HG03439 (cell line): Measurements from ENCODE around the gene TRAF7.

Experiments used
- ATAC-seq: cut with Tn5 transposase; IDR thresholded peaks from one replicate; pipeline ENCODE4 v1.9.1; 2021; ENCODE audit warnings: mild to moderate bottlenecking, moderate library complexity; ENCODE audit not compliant: unreplicated experiment

The TRAF7 gene

DNA sequence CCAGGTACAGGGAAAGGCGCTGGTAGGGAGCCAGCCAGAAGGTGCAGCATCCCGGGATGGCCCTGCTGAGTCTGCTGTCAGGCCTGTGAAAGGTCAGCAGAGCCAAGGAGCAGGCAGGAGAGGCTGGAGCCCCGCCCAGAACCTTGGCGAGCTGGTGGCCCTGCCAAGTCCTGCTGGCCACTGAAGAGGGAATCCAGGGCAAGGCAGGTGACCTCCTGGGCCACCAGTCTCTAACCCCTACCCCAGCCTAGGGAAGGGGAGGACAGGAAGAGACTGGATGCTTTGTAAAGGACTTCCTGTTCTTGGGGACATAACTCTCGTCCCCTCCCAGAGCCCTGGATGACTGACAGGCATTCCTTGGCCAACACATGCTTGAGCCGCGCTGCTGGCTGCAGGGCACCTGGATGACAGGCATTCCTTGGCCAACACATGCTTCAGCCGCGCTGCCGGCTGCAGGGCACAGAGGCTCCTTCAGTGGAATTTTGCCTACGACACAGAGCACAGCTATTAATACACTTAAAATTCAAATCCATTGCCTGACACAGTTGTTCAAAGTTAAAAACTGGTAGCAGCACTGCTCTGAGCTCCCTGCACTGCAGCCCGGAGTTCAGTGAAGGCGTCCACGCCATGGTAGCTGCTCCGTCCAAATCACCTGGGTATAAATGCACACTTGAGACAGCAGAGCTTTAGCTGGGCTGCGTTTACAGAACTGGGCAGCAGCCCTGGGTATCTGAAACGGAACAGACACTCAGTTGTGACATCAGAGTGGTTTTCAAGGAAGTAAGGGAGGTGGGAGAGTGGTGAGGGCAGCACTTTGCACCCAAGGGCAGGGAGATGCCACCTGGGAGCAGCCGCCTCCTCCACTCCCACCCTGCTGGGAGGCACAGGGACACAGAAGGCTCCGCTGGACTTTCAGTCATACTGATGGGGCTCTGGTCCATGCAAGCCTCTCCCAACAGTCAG is 57.1 kb downstream of the TRAF7 start:
- ATAC-seq = no peak

DNA sequence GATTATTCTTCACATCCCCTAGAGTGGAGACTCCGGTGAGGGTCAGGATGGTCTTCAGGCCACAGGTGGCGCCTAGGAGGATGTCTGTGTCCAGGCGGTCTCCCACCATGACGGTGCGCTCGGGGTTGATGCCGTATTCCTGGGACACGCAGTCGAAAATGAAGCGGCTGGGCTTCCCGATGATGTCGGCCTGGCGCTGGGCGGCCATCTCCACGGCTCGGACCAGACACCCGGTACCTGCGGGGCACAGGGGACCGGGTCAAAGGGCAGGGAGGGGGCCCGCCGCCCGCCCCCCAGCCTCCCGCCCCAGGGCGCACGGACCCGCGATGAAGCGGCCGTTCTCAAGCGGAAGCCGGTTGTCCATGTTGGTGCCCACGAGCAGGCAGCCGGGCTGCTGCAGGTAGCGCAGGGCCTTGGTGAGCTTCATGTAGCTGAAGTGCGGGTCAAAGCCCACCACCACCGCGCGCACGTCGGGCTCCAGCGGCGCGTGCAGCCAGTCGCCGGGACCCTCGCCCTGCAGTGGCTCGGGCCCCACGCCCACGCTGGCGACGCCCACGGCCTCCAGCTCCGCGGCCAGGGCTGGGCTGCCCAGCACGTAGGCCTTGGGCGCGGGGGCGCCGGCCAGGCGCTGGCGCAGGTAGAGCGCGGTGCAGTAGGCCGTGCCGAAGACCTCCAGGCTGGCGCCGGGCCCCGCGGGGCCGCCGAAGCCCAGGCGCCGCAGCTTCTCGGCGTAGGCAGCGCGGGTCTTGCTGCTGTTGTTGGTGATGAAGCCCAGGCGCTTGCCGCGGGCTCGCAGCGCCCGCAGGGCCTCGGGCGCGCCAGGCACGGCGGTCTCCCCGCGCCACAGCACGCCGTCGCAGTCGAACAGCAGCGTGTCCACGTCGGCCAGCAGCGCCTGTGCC is 58.5 kb downstream of the TRAF7 start:
- ATAC-seq = no peak

DNA sequence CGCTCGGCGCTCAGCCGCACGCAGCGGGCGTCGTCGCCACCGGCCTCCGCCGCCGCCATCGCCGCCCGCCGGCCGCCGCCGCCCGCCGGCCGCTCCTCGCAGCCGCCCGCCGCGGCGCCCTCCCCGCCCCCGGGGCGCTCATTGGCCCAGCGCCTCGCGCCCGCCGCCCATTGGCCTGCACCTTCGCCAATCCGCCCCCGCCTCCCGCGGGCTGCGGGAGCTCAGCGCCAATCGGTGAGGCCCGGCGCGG is 59.1 kb downstream of the TRAF7 start, which contains the start of gene PGP:
Gene PGP (minus strand): TSS at position 122 of the 250 bp plus-strand sequence. CDS start 63 bp downstream, at position 59.
- peak; percentile 77 for ATAC-seq

GRCh38 chr16:2216330-2216729 is 60.7 kb downstream of the TRAF7 start:
- no peak for ATAC-seq

GRCh38 chr16:2223221-2223941 is 67.8 kb downstream of the TRAF7 start, which contains the start of gene E4F1:
Gene E4F1 (plus strand): TSS chr16:2223591. CDS start chr16:2223614, 23 bp downstream.
- ATAC-seq = peak; percentile 93

DNA sequence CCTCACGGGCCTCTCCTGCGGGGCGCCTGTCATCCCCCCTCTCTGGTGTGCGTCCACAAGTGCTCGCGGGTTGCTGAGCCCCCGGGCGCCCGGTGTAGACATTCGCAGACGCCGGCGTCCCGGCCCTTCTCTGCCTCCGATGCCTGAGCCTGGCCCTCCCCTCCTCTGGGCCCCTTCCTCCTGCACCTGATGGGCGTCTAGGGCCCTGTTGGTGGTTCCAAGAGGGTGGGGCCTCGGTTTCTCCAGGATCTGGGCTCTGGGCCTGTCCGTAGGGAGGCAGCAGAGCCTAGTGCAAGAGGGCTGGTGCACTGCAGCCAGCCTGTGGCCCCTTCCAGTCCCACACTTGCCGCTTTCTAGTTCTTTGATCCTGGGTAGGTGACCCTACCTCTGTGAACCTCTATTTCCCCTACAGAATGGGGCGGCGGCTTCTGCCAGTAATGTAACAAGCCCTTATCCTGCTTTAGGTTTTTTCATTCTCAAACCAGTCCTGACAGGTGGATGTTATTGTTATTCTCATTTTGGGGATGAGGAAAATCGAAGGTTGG is 68.4 kb downstream of the TRAF7 start:
- peak; percentile 23 for ATAC-seq

DNA sequence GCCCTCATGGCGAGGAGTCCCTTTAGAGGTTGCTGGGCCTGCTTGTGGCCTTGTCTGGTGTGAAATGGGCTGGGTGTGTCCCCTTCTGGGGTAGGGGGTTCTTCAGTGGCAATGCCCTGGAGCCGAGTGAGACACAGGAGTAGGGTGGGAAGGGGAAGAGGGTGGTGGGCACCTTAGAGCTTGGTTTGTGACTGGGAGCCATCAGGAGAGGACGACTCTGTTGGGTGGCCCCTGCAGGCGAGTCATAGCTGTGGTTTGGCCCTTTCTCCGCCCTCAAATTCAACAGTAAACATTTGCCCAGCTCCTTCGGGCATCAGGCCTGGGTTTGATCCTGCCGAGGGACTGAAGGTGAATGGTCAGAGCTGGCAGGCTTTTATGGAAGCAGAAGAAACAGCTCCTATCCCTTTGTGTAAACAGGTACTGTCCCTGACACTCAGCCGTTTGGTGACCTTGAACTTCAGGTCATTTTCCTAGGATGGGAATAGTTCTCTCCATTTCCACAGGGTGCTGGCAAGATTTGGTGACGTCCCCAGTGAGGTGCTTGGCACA is 70.7 kb downstream of the TRAF7 start:
- no peak for ATAC-seq

DNA sequence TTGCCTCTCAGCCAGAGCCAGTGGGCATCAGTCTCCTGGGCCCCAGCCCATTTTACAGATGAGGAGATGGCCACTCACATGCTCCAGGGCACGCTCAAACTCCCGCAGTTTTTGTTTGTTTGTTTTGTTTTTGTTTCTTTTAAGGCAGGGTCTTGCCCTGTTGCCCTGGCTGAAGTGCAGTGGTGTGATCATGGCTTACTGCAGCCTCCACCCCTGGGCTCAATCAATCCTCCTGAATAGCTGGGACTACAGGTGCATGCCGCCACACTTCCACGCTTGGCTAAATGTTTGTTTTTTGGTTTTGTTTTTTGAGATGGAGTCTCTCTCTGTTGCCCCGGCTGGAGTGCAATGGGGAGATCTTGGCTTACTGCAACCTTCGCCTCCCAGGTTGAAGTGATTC is 71.3 kb downstream of the TRAF7 start:
- ATAC-seq = no peak
